NCI-H774 (cell line): Measurements from ENCODE around the gene PIGP.
"Not testable (repeated sequence)": the region's sequence is repeated elsewhere in the genome, so short reads cannot be mapped to it uniquely, and the experiment has no call there.

ENCODE experiments used
- DNase-seq: peaks from one replicate; lab custom pipeline; 2025; lab: John Stamatoyannopoulos, UW

Gene PIGP

GRCh38 chr21:37076087-37076850 is 3.4 kb upstream of the PIGP start:
- no peak for DNase-seq

- no peak for DNase-seq
Measured at GRCh38 chr21:37075214-37075770, 2.4 kb upstream of the PIGP start.

- DNase-seq, result no peak
Measured at GRCh38 chr21:37074546-37074945, 1.7 kb upstream of the PIGP start.

DNA sequence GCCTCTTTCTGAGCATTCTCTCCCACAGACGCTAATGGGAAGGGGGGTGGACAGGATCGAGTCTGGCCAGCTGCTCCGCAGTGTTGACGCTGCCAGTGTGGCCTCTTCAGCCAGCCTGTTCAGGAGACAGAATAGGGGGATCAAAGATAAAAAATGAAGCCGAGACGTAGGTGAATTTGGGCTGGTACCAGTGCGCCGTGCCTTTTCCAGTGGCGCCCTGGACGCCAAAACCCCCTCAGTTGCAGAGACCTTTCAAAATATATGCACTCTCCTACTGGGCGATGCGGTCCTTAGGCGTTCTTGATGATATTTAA is 1.3 kb upstream of the PIGP start:
- DNase-seq, result no peak

DNA sequence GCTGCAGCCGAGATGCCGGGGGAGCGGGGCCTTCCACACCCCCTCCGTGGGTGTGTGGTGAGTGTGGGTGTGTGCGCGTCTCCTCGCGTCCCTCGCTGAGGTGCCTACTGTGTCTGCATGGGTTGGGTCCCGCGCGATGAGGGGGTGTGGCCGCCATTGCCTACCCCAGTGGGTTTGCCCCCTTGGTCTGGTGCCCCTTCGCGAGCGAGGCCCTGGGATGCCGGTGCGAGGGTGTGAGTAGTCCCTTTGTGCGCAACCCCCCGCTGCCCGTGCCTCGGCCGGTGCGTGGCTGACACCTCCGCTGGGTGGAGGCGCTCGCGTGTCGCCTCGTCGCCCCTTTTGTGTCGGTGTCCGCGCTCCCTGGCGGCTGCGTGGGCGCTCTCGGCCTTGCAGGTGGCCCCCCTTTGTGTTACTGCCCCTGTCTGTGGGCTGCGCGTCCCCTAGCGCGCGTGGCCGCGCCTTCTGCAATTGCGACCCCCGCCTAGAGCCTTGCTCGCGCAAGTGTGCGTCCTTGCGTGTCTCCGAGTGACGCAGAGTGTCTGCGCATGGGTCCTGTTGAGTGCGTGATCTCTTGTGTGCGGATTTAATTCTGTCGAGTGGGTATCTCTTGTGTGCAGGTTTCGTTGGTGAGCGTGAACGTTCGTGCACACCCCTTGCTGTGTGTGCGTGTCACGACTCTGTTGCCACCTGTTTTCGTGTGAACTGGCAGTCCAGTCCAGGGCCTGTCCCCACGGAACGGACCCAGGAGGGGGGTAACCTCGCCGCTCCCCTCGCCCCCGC is 736 bp upstream of the PIGP start:
- no peak for DNase-seq

DNA sequence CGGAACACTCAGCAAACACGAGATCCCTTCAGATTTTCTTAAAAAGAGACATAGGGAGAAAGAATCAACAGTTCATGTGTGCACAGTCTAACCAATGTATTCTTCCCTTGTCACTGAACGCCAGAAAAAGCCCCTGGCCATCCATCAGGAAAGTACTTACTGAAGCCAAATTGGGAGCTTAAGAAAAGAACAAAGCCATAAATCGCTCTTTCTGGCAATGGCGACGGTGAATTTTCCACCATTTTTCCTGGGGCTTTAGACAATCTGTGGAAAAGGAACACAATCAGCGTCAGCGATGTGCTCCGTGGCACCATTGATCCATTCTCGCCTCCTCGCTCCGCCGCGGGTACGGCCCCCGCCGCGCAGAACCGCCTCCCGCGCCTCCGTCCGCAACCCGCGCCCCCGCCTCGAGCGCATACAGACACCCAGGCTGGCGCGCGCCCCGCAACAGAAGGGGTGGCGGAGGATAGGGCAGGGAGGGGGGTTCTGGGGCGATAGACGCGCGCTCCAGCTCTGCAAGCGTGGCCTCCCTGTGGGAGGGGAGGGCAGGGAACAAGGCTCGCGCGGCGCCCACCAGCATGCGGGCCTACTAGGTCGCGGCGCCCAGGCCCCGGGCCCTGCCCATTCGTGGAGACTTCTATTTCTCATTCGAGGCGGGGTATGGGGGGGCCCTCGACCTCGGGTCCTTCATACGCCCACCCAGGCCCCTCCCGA is 440 bp downstream of the PIGP start:
- DNase-seq, result peak; percentile 86

DNA sequence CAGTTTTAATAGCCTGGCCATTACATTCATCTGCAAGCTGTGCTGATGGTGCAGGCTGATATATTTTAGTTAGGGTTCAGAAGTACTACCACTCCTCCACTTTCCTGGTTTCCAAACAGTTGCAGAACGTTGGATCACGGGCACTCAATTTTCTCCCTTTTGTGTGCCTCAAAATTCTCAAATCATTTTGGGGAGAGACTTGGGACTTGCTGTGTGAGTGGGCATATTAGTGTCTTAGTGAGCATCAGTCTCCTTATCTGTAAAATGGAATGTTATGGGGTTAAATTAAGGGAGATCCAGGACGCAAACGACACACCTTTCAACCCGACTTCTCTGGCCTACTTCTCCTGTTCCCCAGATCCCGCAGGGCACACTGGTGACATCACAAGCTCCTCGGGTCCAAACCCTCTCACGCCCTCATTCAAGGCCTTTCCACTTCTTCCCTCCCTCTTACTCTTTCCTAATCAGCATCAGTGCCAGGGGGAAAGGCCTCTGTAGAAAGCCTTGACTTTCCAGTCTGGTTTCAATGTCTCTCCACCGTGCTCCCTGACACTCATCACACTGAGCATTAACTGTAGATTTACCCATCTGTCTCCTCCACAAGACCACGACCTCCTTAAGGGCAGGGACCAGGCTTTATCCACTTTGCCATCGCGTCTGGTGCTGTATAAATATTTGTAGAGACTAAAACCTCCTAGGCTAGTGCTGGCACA is 1.2 kb downstream of the PIGP start:
- DNase-seq, result no peak

- DNase-seq, result no peak
Measured at GRCh38 chr21:37065561-37066177, 7.2 kb downstream of the PIGP start.

DNA sequence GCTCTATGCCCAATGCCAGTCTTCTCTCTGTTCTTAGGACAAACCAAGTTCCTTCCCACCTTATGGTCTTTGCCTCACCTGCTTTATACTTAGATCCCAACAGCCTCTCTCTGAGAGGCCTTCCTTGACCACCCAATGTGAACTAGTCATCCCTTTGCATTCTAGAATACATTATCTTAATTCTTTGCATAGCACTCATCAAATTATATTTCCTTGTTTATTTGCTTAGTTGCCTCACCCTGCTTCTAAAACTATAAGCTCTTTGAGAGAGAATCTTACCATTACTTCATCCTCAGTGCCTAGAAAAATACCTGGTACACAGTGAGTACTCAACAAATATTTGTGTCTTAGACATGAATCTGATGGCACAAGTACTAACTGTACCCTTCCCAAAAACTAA is 8.0 kb downstream of the PIGP start:
- no peak for DNase-seq

DNA sequence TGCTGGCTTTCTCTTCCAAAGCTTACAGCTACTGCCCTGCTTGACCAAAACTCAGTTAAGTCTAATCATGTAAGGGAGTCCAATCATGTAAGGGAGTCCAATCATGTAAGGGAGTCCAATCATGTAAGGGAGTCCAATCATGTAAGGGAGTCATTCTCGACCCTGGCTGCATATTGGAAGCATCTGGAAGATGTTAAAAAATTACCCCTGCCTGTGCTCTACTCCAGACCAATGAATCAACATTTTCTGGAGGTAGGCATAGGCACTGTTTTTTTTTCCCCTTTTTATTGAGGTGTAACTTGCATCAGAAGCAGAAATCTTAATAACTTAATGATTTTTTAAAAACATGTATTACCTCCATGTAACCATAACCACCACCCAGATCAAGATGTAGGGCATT is 9.4 kb downstream of the PIGP start:
- no peak for DNase-seq

DNA sequence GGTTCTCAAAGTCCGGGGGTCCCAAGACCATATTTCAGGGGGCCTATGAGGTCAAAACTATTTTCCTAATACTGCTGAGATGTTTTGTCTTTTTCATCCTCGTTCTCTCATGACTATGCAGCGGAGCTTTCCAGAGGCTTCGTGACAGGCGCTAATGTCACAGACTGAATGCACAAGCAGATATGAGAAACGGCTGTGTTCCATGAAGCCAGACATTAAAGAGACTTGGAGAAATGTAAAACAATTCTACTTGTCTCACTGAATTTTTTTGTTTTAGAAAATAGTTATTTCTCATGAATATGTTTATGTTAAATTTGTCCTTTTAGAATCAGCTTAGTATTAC is 10.3 kb downstream of the PIGP start:
- DNase-seq, result no peak

DNA sequence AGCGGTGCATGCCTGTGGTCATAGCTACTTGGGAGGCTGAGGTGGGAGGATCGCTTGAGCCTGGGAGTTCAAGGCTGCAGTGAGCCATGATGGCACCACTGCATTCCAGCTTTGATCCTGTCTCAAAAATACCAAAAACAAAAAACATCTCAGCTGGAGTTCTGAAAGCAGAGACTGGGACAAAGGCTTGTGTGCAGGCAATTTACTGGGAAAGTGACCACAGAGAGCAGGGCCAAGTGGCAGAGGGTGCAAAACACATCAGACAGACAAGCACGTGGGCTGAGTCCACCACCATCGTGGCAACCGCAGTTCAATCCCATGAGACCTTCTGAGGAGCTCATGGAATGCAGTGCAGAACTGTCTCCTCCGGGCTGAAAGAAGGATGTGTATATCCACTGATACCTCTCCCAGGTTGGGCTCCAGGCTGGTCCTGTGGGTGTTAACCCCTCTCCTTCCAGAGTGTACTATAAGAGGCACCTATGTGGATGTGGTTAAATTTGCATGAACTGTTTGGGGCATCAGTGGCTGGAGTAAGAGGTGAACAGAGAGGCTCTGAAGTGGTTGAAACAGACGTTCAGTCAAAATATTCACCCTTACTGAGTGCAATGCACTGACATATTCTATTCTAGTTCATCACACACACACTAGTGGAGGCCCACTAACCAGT is 10.8 kb downstream of the PIGP start:
- DNase-seq, result no peak

DNA sequence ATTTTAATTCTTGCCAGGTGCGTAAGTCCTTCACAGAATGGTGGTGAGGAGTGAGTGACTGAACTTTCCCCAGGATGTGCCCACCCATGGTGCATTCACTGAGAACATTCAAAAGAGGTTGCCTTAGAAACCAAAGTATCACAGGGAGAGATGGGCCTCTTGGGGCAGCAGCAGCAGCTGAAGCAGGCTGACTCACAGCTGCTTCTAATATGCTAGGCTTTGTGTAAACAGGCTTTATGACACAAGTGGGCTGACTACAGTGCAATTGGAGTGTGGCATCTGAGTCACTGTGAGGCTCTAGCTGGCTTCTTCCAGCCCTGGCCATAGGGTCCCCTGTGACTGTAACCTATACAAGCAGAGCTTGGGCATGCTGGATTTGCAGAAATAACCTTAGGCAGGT is 12.6 kb downstream of the PIGP start:
- peak; percentile 97 for DNase-seq

DNA sequence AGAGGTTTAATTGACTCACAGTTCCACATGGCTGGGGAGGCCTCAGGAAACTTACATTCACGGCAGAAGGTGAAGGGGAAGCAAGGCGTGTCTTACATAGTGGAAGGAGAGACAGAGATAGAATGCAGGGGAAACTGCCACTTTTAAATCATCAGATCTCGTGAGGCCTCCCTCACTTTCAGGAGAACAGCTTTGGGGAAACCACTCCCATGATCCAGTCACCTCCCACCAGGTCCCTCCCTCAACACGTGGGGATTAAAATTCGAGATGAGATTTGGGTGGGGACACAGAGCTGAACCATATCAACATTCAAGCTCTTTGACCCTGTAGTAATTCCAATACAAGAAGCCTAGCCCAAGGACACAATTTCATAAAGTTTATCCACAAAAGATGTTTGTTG is 13.7 kb downstream of the PIGP start:
- no peak for DNase-seq

DNA sequence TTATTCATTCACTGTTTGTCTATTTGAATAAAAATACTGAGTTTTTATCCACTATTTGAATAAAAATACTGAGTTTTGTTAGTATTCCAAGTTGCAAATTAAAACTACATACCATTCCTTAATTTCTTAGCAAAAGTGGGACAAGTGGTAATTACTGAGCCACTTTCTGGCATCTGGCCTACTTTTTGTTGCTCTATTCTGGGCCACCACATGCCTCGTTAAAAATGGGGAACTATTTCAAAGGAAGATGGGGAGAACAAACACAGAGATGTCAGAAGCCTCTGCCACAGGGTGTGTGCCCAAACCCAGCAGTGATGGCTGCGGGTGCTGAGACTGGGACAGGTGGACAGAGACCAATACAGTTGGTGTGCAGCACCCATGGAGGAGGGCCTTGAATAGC is 14.6 kb downstream of the PIGP start:
- no peak for DNase-seq

GRCh38 chr21:37057614-37058013 is 15.3 kb downstream of the PIGP start:
- DNase-seq, result no peak

DNA sequence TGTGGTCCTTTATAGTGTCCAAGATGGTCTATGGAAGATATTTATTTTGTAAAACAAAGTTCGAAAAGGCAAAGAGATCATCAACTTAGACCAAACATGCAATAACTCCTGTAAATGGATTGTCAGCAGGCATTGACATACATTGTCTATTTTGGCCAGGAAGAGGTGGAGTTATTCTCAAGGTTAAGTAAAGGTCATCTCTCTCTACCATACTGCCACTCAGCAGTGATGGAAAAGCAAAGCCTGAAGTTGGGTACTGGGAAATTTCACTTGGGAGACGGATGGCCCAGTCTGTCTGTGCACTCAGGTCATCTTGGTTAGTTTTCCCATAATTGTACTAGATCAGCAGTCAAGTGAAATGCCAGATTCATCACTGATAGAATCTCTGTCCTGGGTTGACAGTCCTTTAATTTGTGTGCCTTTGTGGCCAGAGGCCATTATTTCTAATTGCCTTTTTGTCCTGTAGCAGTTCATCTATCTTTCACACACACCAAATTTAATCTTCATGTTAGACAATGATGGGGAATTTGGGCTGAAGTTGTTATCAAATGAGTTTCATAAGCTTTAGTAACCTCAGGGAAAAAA is 17.5 kb downstream of the PIGP start:
- DNase-seq, result no peak

- not testable (repeated sequence) for DNase-seq
Measured at GRCh38 chr21:37049741-37050140, 23.1 kb downstream of the PIGP start.

- no peak for DNase-seq
Measured at GRCh38 chr21:37047079-37047478, 25.8 kb downstream of the PIGP start.

DNA sequence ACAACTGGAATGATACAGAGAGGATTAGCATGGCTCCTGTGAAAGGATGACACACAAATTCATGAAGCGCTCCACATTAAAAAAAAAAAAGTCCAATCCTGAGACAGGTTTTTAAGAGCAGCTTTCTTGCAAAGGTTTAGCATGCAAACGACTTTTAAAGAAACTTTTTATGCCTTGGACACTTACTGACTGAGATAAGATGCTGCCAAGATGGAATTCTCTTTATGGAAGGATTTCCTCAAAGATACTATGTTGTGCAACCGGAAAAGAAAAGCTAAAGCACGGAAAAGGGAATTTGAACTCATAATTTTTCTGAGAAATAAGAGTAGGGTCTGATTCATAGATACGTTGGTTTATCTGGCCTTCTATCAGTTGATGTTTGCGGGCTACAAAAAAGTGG is 27.3 kb downstream of the PIGP start:
- DNase-seq, result no peak

- no peak for DNase-seq
Measured at GRCh38 chr21:37045149-37045548, 27.7 kb downstream of the PIGP start.
